Activated T-cell treated with anti-CD3 and anti-CD28 coated beads for 4 hours (primary cell): ENCODE measurements around the gene ABCG8.
"Not testable (repeated sequence)": the region's sequence is repeated elsewhere in the genome, so short reads cannot be mapped to it uniquely, and the experiment has no call there.

Experiments
- DNase-seq: peaks from one replicate; pipeline ENCODE4 v3.0.0-alpha.2; 2020

ABCG8 gene

DNA sequence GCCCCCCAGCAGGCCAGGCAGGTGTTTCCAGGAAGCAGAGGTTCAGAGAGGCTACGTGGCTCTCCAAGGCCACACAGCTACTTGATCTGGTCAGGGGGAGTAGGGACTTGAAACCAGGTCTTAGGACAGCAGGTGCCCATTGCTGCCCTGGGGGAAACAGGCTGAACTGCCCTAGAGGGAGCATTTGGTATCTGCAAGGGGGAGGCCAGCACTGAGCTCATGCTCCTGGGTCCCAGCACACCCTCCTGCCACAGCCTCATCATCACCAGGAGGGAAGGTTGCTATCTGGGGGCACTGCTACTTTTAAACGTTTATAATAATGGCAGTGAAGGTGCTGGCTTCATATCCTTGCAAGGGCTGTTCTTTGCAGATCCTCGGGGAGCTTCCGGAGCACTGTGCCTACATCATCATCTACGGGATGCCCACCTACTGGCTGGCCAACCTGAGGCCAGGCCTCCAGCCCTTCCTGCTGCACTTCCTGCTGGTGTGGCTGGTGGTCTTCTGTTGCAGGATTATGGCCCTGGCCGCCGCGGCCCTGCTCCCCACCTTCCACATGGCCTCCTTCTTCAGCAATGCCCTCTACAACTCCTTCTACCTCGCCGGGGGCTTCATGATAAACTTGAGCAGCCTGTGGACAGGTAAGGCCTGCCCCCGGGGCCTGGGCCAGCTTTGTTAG lies 36.1 kb downstream of the ABCG8 start:
- DNase-seq, result no peak

DNA sequence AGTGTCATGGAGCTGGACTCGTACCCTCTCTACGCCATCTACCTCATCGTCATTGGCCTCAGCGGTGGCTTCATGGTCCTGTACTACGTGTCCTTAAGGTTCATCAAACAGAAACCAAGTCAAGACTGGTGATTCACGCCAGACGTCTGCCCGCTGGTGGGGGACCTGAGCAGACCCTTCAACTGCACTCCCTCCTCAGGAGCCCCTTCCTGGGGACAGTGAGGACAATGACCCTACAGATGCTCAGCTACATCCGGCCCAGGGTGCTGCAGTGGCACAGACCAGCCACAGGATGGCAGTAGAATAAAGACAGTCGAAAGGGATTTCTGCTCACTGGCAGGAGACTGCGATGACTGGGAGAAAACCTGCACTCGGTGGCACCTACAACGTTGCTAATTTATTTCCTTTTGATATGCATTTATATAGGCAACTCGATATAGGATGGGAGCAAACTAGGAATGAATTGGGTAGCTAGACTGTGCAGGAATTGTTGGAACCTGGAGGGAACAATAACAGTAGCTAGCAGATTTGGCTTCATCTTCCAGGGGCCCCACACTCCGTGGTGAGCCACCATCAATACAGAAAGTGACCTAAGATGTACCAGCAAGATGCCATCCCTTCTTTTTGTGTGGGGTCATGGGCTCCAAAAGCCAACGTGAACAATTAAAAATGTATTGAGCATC lies 39.2 kb downstream of the ABCG8 start:
- DNase-seq, result peak; percentile 40

DNA sequence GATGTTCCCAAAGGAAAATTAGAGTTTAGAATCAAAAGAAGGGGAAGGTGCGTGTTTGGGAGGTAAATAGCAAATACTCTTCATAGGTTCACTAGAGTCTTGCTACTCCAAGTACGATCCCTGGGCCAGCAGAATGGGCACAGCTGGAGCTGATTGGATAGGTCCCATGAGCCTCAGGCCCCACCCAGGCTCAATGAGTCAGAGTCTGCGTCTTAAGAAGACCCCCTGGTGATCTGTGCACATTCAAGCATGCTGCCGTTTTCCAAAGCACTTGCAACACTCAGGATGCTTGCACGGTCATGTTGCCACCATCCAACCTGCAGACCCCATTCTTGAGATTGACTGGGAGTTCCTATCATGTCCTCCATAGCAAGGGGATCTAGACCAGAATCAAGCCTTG lies 40.5 kb downstream of the ABCG8 start:
- no peak for DNase-seq

- DNase-seq, result no peak
These were observed 41.7 kb downstream of the ABCG8 start for GRCh38 chr2:43880471-43880870.

GRCh38 chr2:43880952-43881351 lies 42.2 kb downstream of the ABCG8 start:
- DNase-seq, result no peak

GRCh38 chr2:43882312-43882711 lies 43.5 kb downstream of the ABCG8 start:
- DNase-seq, result no peak

DNA sequence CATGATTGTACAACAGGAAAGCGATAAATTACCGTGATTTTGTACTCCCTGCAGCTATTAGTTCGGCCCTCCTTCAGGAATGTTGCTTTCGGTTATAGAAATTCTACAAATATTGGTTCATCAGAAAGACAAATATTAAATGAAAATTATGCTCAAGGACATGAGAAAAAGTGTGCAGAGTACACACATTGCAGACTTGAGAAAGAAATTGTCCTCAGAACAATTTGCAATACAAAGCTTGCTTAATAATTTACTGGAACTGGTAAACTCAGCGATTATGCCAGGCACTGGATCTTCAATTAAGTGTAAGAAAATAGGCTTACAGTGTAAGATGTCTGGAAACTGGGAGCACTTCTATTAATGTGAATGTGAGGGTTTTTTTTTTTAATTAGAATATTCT lies 45.9 kb downstream of the ABCG8 start:
- no peak for DNase-seq

- DNase-seq, result no peak
These were observed 46.4 kb downstream of the ABCG8 start for GRCh38 chr2:43885132-43885632.

DNA sequence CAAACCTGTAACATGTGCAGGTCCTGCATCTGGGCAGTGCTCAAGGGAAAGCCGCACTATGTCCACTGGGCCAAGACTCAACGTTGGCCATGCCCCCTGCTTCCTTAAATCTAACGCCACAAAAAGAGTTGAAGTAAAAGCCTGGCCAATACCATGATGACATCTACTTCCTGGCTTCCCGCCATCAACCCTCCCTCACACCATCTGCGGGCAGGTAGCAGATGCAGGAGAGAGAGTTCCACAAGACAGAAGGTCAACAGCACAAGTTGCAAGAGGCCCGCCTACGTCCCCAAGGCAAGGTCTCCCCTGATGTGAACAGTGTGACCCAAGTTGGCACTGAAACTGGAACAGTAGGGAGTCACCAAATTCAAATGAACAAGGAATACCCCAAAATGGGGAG lies 48.4 kb downstream of the ABCG8 start:
- no peak for DNase-seq

GRCh38 chr2:43889416-43889815 lies 50.6 kb downstream of the ABCG8 start:
- no peak for DNase-seq

- no peak for DNase-seq
These were observed 52.1 kb downstream of the ABCG8 start for GRCh38 chr2:43890855-43891254.

GRCh38 chr2:43894743-43895142 lies 56.0 kb downstream of the ABCG8 start:
- DNase-seq, result no peak

DNA sequence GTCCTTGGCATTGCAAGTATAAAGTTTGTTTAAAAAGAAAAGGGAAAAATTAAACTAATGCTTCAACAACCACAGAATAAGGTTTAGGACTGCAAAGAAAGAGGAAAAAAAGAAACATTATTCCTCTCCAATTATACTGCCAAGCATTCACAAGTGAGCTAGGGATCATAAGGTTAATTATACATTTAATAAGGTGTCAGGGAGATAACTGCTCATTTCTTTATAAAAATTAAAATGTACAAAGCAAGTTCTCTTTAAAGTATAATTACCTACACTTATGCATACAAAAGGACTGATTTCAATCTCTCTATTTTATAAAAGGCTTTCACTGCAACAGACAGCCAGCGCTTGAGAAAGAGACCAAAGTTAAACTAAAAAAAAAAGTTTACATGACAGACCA lies 58.1 kb downstream of the ABCG8 start:
- no peak for DNase-seq

DNA sequence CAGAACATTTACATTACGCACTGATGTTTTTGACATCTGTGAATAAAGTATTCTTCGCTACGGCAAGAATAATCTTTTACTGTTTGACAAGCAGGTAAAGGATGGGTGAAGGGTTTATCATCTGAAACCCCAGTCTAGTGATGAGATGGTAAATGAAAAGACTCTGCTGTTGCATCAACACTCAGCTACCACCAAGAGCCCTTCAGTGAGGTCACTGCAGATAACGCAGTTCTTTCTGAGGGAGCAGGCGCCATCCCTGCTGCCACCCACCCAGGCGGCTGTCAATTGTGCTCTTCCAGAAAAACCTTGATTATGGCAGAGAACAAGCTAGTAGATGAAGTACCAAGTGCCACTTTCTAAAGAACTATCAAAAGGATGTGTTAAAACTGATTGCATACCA lies 58.7 kb downstream of the ABCG8 start:
- DNase-seq, result no peak

GRCh38 chr2:43898134-43898837 lies 59.5 kb downstream of the ABCG8 start:
- no peak for DNase-seq

GRCh38 chr2:43898838-43899346 lies 60.1 kb downstream of the ABCG8 start:
- DNase-seq, result no peak

- no peak for DNase-seq
These were observed 60.8 kb downstream of the ABCG8 start for GRCh38 chr2:43899589-43899988.

- no peak for DNase-seq
These were observed 66.6 kb downstream of the ABCG8 start for GRCh38 chr2:43905371-43905803.

- no peak for DNase-seq
These were observed 67.1 kb downstream of the ABCG8 start for GRCh38 chr2:43905871-43906270.

GRCh38 chr2:43906448-43907109 lies 67.8 kb downstream of the ABCG8 start:
- no peak for DNase-seq

DNA sequence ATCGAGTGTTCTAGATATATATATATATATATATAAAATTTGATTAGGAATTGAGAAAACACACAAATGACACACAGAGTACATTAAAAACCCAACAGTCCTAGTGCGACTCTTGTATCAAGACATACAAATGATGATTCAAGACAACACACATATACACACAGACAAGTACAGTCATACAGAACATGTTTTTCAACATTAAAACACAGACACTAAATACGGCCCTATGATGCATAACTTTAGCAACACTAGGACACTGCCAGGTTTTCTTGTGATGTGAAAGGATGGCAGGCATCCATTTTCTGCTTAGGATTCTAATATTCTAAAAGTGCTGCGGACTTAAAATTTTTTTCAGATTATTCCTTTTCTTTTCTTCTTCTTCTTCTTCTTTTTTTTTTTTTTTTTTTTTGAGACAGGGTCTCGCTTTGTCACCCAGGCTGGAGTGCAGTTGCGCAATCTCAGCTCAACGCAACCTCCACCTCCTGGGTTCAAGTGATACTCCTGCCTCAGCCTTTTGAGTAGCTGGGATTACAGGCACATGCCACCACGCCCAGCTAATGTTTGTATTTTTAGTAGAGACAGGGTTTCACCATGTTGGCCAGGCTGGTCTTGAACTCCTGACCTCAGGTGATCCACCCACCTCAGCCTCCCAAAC lies 72.5 kb downstream of the ABCG8 start:
- not testable (repeated sequence) for DNase-seq

DNA sequence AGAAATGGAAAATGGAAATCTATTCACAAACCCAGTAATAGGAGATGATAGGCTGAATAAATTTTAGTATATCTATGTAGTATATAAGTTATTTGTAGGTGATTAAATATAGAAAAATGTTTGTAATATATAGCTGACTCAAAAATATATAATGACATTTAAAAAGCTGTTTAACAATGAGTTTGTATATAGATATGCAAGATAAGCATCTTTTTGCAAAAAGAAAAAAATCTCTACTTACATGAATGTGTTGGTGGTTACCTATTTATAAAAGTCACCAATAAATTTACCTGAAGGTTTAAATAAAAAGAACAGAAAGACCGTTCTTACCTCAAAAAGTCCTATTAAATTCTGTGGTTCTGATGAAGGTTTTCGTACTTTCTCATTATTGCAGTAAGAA lies 85.7 kb downstream of the ABCG8 start:
- DNase-seq, result no peak

DNA sequence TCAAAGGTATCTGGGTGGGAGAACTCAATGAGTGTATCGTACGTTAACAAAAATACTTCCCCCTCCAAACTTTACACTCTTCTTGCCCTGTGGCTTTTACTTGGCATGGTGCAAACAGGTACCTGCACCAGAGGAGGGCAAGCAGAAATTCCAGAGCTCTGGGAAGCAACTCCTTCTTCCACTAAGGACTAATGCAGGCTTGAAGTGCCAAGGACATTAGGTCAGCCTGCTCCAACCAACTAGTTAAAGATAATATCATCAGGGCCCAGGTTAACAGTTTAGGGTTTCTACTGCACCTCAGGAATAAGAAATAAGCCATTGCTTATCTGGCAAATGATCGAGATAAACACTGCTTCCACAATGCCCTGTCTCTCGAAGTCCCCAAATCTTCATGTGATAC lies 86.7 kb downstream of the ABCG8 start:
- DNase-seq, result no peak
